OCI-LY1 (cell line): ENCODE data around the gene STK17A.

ENCODE experiments used
- EZH2 ChIP-seq: fragments of 200-600 bp; sonication (generic), shearing (Covaris generic); IDR thresholded peaks from 2 replicates; pipeline ENCODE4 v1.8.0; 2017; ENCODE audit warnings: borderline replicate concordance, mixed run types, mild to moderate bottlenecking, antibody characterized with exemption, low read length, moderate library complexity, mixed read lengths
- TF ChIP-seq, protein P1 (sequence below): fragments of 200-600 bp; sonication (generic), shearing (Covaris generic); IDR thresholded peaks from 2 replicates; pipeline ENCODE4 v1.5.1; 2017; ENCODE audit warnings: mild to moderate bottlenecking, antibody characterized with exemption, low read length, moderate library complexity, mixed read lengths

GRCh38 chr7:43575506-43575905 lies 7.4 kb upstream of the STK17A start:
- TF ChIP-seq, protein P1, sequence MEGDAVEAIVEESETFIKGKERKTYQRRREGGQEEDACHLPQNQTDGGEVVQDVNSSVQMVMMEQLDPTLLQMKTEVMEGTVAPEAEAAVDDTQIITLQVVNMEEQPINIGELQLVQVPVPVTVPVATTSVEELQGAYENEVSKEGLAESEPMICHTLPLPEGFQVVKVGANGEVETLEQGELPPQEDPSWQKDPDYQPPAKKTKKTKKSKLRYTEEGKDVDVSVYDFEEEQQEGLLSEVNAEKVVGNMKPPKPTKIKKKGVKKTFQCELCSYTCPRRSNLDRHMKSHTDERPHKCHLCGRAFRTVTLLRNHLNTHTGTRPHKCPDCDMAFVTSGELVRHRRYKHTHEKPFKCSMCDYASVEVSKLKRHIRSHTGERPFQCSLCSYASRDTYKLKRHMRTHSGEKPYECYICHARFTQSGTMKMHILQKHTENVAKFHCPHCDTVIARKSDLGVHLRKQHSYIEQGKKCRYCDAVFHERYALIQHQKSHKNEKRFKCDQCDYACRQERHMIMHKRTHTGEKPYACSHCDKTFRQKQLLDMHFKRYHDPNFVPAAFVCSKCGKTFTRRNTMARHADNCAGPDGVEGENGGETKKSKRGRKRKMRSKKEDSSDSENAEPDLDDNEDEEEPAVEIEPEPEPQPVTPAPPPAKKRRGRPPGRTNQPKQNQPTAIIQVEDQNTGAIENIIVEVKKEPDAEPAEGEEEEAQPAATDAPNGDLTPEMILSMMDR = no peak
- TF ChIP-seq EZH2 = no peak
